ENCODE data around the gene ALDH3B1. TPM values are rescaled to one million over a fixed set of nuclear protein-coding genes. Genes with fewer than 3 reads are reported as not detected.

ALDH3B1 gene
- total RNA-seq, 1 donor from 2014 or later, result 1.3 TPM

DNA sequence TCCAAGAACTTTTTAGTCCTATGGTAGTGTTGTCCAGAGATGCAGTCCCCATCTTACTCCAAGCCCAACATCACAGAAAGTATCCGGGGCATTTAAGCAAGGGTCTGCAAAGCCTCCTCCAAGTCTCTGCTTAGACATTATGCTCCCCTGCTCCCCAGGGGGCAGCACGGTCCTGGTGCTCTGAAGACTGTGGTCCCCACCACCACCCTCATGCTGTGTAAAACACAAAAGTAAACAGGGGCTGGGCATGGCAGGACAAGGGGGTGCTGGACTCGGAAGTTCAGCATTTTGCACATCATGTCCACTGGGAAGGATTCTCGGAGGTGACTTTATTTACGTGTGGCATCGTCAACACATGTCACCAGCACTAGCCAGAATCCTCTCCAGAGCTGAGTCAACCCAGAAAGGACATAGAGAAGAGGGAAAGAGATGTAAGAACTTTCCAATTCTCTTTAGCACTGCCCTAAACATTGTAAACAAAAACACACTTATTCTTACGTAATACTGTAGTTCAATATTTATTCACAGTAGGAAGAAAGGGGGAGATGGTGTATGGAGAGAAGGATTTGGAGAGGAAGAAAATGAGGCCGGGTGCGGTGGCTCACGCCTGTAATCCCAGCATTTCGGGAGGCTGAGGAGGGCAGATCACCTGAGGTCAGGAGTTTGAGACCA is 66.4 kb downstream of the ALDH3B1 start:
- Histone ChIP-seq H4K20me1 (ENCODE audit: insufficient read depth, low read length) (no peaks in the 10 kb centered on the region), H3K4me2 (ENCODE audit: low read length) (no peak overlapping the region), H3K27me3 (ENCODE audit: insufficient read depth, low read length) (no peaks in the 10 kb centered on the region), H3K9ac (ENCODE audit: low read length) (no peak overlapping the region), H2AFZ (ENCODE audit: low read depth, low read length) (no peak overlapping the region), H3K9me3 (ENCODE audit: insufficient read depth, low read depth, low read length) (no peaks in the 10 kb centered on the region), H3K27ac (ENCODE audit: low read depth, low read length) (no peak overlapping the region), H3K4me3 (ENCODE audit: insufficient read depth, low read depth, low read length) (no peak overlapping the region), H3K4me1 (ENCODE audit: insufficient read depth, low read length) (no peaks in the 10 kb centered on the region), H3K36me3 (ENCODE audit: insufficient read depth, low read length) (no peaks in the 10 kb centered on the region), H3K79me2 (ENCODE audit: insufficient read depth, low read length) (no peaks in the 10 kb centered on the region)
- Mint-ChIP-seq H3K4me3 (ENCODE audit: unreplicated experiment) (no peak overlapping the region), H3K4me1 (ENCODE audit: low read depth, unreplicated experiment) (peaks cover 3% of the 10 kb centered on the region), H3K36me3 (ENCODE audit: low read depth, unreplicated experiment) (peaks cover 34% of the 10 kb centered on the region), H3K27me3 (ENCODE audit: low read depth, unreplicated experiment) (no peaks in the 10 kb centered on the region), H3K9me3 (ENCODE audit: unreplicated experiment) (no peaks in the 10 kb centered on the region), H3K27ac (ENCODE audit: unreplicated experiment) (no peak overlapping the region)
- TF ChIP-seq EZH2 (IDR thresholded peaks at IDR 0.05; ENCODE audit: insufficient read depth, low read length), result no peak
- TF ChIP-seq, protein P1, sequence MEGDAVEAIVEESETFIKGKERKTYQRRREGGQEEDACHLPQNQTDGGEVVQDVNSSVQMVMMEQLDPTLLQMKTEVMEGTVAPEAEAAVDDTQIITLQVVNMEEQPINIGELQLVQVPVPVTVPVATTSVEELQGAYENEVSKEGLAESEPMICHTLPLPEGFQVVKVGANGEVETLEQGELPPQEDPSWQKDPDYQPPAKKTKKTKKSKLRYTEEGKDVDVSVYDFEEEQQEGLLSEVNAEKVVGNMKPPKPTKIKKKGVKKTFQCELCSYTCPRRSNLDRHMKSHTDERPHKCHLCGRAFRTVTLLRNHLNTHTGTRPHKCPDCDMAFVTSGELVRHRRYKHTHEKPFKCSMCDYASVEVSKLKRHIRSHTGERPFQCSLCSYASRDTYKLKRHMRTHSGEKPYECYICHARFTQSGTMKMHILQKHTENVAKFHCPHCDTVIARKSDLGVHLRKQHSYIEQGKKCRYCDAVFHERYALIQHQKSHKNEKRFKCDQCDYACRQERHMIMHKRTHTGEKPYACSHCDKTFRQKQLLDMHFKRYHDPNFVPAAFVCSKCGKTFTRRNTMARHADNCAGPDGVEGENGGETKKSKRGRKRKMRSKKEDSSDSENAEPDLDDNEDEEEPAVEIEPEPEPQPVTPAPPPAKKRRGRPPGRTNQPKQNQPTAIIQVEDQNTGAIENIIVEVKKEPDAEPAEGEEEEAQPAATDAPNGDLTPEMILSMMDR (IDR thresholded peaks at IDR 0.05; ENCODE audit: insufficient read depth, low read depth, low read length), result no peak
- FAIRE-seq (no peak), DNase-seq (ENCODE audit: low read depth) (no peak)

DNA sequence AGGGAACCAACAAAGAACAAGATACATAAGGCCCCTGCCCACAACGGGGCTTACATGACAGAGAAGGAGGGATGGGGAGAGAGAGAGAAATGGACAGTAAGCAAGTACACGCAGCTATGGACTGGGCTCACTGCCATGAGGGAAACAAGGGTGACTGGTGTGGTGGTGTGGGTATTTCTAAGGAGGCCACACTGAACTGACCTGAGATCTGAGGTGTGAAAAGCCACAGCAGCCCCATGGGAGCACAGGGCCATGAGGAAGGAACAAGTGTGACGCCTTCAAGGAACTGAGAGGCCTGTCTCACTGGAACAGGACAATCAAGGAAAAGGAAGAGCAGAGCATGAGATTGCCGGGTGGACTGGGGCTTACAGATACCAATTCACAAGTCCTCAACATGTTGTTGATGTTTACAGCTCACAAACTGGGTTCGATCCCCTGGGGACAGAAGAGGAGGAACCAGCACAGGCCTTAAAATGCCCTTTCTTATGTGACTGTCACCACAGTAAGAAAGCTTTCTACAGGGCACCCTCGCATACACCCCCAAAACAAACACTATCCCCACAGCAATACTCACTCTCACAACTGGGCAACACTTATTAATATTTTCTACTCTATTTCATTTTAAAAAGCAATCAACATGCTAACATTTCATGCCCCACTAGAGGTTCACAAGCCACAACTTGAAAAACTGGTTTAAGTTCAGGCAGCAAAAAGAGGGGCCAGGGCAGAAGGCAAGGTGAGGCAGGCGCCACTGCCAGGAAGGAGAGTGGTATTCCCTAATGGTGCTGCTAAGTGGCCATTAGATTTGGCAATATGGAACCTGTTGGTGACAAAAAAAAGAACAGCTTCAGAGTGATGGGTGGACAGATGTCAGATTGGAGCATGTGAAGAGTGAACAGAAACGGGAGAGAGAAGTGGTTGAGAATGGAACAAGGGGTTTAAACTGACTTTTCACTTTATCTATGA is 67.8 kb downstream of the ALDH3B1 start:
- Mint-ChIP-seq H3K9me3 (ENCODE audit: unreplicated experiment) (no peaks in the 10 kb centered on the region), H3K4me3 (ENCODE audit: unreplicated experiment) (no peak overlapping the region), H3K4me1 (ENCODE audit: low read depth, unreplicated experiment) (peaks cover 9% of the 10 kb centered on the region), H3K36me3 (ENCODE audit: low read depth, unreplicated experiment) (peaks cover 32% of the 10 kb centered on the region), H3K27ac (ENCODE audit: unreplicated experiment) (no peak overlapping the region), H3K27me3 (ENCODE audit: low read depth, unreplicated experiment) (no peaks in the 10 kb centered on the region)
- no peak overlapping the region for H2AFZ ChIP-seq (ENCODE audit: low read depth, low read length)
- no peaks in the 10 kb centered on the region for H3K4me1 ChIP-seq (ENCODE audit: insufficient read depth, low read length)
- no peak for FAIRE-seq
- no peaks in the 10 kb centered on the region for H3K9me3 ChIP-seq (ENCODE audit: insufficient read depth, low read depth, low read length)
- H4K20me1 ChIP-seq (ENCODE audit: insufficient read depth, low read length), result no peaks in the 10 kb centered on the region
- DNase-seq (ENCODE audit: low read depth), result no peak
- H3K4me2 ChIP-seq (ENCODE audit: low read length), result no peak overlapping the region
- no peak overlapping the region for H3K27ac ChIP-seq (ENCODE audit: low read depth, low read length)
- no peaks in the 10 kb centered on the region for H3K27me3 ChIP-seq (ENCODE audit: insufficient read depth, low read length)
- TF ChIP-seq EZH2 (IDR thresholded peaks at IDR 0.05; ENCODE audit: insufficient read depth, low read length), result no peak
- TF ChIP-seq, protein P1 (IDR thresholded peaks at IDR 0.05; ENCODE audit: insufficient read depth, low read depth, low read length), result no peak
- H3K79me2 ChIP-seq (ENCODE audit: insufficient read depth, low read length), result no peaks in the 10 kb centered on the region
- no peaks in the 10 kb centered on the region for H3K36me3 ChIP-seq (ENCODE audit: insufficient read depth, low read length)
- no peak overlapping the region for H3K9ac ChIP-seq (ENCODE audit: low read length)
- H3K4me3 ChIP-seq (ENCODE audit: insufficient read depth, low read depth, low read length), result no peak overlapping the region

Small RNA genes lying within 50 kb of the gene (microRNA-seq; reads per million reads assigned to microRNA genes)
- gene MIR4691, result 1.4 reads per million
- 1.9 reads per million for gene MIR6753
- 3.6 reads per million, percentile 11 among the genes with 10 or more reads in this experiment for gene MIR7113

Other genes starting within 250 kb of the ALDH3B1 start
- 37.3 and 39.6 TPM in 2 replicates for gene UNC93B1, start 6.2 kb upstream of the ALDH3B1 start, total RNA-seq
- 159 and 170 TPM in 2 replicates for gene NDUFS8, start 20.4 kb downstream of the ALDH3B1 start, total RNA-seq
- 55.1 and 56.5 TPM in 2 replicates for gene TCIRG1, start 28.7 kb downstream of the ALDH3B1 start, total RNA-seq
- gene CHKA, start 111.1 kb downstream of the ALDH3B1 start, total RNA-seq, result 23.6 and 37.7 TPM in 2 replicates
- gene KMT5B, start 203.0 kb downstream of the ALDH3B1 start, total RNA-seq, result 33.4 and 38.0 TPM in 2 replicates